HG03571 (cell line): ENCODE data around the gene SH3RF3.

Experiments
- ATAC-seq: cut with Tn5 transposase; IDR thresholded peaks from one replicate; pipeline ENCODE4 v1.9.1; 2021; ENCODE audit not compliant: unreplicated experiment

SH3RF3 gene

DNA sequence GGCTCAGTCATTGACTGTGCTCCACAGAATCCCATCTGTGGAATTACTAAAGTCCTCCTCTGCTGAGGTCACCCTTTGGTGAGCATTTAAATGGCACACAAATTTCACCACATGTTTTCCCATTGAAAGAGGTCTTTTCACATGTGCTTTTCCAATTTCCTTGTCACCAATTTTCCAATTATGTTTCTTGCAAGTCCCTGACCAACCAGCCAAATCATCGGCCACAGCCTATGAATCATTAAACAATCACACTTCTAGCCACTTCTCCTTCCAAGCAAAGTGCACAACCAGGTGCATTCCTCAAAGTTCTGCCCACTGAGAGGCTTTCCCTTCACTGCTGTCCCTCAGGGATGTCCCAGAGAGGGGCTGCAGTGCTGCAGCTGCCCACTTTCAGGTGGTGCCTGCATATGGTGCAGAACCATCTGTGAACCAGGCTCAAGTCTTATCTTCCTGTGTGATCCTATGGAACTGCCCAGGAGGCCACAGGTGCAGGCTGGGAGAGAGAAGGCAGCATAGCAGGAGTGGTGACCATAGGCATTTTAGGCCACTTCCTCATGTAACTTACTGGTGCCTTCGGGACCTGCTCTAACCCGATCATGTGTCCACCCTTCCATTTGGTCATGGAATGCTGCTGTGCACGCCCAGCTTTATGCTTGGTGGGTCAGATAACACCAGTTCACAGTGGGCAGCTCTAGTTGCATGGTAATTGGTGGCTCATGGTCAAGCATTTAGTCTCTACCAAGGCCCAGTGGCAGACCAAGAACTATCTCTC lies 331.7 kb downstream of the SH3RF3 start:
- ATAC-seq: no peak

GRCh38 chr2:109463236-109463635 lies 334.2 kb downstream of the SH3RF3 start:
- ATAC-seq: no peak

DNA sequence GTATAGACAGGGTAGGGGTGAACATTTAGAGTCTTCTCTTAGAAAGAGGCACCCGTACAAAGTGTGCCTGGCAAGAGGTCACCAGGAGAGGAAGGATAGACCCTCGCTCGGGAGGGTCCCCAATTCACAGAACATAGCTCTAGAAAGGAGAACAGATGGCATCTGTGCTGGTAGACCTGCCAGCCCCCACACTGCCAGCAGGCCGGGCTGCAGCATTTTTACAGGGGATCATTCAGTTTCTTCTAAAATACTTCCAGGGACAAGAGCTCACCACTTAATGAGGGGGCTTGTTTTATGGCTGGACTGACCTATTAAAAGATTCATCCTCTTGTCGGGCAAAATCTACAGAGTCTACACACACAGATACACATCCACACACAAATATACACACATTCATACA lies 334.9 kb downstream of the SH3RF3 start:
- no peak for ATAC-seq

GRCh38 chr2:109466674-109467575 lies 337.9 kb downstream of the SH3RF3 start:
- ATAC-seq: no peak

DNA sequence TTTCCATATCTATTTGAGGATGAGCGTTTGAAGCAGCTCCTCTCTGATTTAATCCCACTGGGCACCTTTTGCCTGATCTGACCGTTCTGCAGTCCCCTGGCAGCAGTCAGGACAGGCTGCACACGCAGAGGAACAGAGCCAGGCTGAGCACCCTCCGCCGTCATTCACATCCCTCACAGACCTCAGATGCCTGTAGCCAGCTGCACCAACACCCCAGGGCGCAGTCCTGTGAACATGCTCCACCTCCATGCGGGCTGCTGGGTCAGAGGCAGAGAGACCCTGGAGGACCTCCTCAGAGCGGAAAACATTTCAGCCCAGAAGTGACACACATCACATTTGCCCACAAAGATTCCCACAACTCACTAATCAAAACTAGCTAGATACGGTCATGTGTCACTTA lies 338.7 kb downstream of the SH3RF3 start:
- no peak for ATAC-seq

DNA sequence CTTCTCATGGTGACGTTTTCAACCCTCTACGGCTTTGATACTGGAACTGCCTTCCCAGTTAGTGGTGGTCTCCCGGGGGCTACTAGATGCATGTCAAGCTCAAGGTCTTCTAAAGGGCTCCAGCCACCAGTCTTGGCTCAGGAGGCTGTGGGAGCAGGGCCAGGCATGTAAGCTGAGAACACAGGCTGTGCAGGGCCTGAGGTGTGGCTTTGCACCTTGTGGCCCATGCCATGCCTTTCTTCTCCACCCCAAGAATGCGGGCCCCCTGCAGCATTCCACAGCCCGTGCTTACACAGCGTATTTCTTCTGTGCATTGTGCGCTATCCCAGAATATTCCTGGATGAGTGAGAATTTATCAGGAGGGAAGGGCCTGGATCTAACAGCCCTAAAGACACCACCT lies 339.9 kb downstream of the SH3RF3 start:
- ATAC-seq: no peak

DNA sequence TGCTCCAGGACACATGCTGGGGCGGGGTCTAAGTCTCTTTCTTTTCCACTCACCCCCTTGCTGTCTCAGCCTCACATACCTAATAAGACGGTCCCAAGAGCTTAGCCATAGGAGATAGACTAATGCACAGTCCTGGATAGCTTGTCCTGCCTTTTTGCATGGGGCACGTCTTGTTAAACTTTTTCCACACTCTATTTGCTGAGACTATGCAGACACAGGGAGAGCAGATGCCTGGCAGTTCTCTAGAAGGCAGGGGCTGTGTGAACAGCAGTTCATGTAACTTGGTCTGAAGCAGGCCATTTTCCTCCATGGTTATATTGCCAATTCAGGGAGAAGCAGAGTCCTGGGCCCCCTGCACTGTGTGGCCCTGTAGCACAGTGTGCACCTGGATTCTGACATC lies 342.7 kb downstream of the SH3RF3 start:
- ATAC-seq: no peak

DNA sequence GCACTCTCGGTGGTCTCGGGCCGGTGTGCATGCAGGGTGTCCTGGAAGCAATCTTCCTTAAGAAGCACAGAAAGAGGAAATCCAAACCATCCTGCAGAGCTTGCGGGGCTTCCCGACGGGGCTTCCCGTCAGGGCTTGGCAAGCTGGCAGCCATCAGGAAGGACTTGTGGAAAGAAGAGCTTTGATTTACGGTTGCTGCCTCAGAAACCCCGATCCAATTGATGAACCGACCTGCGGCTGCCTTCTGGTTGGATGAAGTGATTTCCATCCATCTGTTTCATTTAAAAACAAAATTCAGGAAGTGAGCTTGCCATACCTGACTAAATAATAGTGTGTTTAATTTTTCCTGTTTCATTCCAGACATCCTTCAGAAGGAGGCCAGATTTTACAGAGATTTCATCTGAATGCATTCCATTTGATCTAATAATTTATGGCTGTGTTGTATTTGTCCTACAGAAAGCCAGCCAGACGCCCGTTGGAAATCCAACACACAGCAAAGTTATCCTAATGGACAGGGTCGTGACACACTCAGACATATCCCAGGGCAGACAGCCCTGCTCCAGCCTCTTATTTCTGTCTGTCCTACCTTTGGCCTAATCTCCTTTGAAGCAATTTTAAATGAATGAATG lies 343.4 kb downstream of the SH3RF3 start:
- ATAC-seq: no peak

DNA sequence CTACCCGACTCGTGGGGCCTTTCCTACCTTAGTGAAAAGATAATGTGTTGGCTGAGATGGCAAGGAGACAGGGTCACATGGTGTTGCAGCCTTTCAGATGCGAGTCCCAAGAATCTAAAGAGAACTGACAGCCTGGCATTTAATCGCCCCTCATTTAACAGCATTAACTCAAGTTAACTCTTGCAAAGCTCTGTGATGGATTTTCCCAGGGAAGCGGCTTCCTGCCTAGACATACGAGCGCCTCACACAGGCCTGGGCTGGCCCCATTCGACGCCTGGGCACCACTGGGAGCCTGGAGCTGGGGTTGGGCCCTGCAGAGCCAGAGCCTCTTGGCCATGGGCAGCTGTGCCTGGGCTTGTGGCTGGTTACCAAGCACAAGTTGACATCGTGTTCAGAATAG lies 344.0 kb downstream of the SH3RF3 start:
- no peak for ATAC-seq

- no peak for ATAC-seq
These were observed 344.8 kb downstream of the SH3RF3 start for GRCh38 chr2:109473616-109474318.

GRCh38 chr2:109474319-109474825 lies 345.4 kb downstream of the SH3RF3 start:
- no peak for ATAC-seq

- no peak for ATAC-seq
These were observed 346.7 kb downstream of the SH3RF3 start for GRCh38 chr2:109475531-109476210.

DNA sequence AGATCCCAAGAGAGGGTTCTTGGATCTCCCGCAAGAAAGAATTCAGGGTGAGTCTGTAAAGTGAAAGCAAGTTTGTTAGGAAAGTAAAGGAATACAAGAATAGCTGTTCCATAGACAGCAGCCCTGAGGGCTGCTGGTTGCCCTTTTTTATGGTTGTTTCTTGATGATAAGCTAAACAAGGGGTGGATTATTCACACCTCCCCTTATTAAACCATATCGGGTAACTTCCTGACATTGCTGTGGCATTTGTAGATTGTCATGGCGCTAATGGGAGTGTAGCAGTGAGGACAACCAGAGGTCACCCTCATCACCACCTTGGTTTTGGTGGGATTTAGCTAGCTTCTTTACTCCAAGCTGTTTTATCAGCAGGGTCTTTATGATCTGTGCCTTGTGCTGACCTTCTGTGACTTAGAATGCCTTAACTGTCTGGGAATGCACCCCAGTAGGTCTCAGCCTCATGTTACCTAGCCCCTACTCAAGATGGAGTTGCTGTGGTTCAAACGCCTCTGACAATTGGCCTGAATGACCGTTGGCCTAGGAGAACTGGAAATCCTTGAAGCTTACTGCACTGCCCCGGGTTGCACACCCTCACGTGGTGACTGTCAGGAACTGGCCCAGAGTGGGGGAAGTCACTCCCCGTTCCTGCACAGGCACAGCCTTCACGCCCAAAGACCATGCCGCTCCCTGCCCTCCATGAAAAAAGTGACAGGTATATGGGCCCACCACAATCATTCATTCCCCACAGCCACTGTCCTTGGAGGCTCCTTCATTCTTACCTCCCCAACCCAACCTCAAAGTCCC lies 347.8 kb downstream of the SH3RF3 start:
- no peak for ATAC-seq

DNA sequence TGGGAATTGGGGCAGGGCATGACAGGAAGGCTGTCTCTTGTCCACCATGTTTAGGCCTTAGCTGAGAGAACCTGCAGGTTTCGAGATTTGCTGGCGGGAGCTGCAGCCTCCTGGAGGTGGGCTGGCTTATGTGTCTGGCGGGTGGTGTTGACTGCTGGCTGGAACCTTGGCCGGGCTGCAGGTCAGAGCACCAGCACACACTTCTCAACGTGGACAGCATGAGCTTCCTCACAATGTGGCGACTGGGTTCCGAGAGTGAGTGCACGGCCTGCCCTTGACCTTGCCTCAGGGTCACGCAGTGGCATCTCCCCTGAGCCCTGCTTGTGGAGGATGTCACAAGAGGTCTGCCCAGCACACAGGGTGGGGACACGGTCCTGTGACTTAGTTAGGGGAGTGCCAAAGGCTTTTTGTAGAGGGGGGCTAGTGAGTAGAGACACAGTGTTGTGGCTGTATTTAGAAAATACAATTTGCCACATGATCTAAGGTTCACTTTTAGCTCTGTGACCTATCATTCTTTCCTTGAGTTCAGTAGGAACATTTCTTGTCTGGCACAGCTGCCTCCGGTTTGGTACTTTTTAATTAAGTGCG lies 350.0 kb downstream of the SH3RF3 start:
- no peak for ATAC-seq

DNA sequence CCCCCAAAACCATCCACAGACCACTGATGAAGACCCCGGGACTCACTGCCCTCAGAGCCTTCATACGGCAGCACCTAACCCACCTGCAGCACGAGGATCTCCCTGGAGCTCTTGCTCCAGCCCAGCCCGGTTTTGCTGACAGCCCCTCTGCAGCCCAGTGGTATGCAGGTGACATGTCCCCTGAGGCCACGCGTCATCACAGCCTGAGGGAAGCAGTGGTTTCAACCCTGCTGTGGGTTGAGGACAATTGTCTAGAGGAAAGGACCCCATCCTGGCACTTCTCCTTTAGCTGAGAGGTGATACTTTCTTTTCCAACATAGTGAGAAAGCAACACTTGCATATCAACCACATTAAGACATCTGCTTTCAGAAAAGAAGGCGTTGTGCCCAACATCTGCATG lies 350.8 kb downstream of the SH3RF3 start:
- ATAC-seq: no peak

GRCh38 chr2:109480486-109481195 lies 351.6 kb downstream of the SH3RF3 start:
- no peak for ATAC-seq

- no peak for ATAC-seq
These were observed 352.2 kb downstream of the SH3RF3 start for GRCh38 chr2:109481196-109481555.

DNA sequence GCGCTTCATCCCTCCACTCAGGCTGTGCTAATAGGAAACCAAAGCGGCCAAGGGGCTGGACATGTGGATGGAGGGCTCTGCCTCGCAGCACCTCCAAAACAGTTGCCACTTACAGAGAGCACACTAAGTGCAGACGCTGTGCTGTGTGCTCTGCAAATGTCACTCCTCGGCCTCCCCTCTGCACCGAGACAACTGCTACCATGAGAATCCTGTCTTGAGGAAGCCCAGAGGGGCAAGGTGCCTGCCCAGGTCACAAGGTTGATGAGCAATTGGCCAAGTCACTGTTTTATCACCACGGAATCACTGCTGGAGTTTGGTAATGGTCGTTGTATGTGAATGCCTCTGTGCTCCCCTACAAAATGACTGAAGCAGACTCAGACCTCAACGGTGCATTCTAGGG lies 352.6 kb downstream of the SH3RF3 start:
- no peak for ATAC-seq
